ENCODE measurements around the gene FOXO1.

Gene FOXO1

DNA sequence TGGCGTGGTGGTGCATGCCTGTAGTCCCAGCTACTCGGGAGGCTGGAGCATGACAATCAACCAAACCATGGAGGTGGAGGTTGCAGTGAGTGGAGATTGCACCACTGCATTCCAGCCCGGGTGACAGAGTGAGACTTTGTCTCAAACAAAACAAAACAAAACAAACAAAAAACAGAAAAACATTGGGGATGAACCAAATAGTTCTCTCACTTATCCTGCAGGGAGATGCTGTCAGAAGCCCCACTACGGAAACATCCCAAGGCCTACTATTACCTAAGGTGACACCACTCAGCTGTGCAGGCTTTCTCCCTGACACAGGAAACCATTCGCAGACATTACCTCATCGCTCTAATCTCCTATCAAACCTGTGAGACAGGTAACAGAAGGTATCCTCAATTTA is 113.5 kb downstream of the FOXO1 start:
- in situ Hi-C loops (cut with MboI; ENCODE audit: low sequenced_read_pairs), result no loop called here

DNA sequence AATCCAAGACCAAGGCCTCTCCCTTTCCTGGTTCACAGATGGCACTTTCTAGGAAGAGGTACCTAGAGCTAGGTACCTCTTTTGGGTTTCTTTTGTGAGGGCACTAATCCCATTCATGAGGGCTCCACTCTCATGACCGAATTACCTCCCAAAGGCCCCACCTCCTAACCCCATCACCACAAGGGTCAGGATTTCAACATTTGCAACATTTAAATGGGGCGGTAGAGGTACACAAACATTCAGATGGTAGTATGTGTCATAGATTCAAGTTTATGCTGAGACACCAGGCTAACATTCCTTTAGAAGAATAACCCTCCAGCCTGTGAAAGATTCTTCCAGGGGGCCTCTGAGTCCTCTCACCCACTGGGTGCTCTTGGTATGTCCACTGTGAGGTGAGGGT is 116.3 kb downstream of the FOXO1 start:
- in situ Hi-C loops (cut with MboI; ENCODE audit: low sequenced_read_pairs), result no loop called here

DNA sequence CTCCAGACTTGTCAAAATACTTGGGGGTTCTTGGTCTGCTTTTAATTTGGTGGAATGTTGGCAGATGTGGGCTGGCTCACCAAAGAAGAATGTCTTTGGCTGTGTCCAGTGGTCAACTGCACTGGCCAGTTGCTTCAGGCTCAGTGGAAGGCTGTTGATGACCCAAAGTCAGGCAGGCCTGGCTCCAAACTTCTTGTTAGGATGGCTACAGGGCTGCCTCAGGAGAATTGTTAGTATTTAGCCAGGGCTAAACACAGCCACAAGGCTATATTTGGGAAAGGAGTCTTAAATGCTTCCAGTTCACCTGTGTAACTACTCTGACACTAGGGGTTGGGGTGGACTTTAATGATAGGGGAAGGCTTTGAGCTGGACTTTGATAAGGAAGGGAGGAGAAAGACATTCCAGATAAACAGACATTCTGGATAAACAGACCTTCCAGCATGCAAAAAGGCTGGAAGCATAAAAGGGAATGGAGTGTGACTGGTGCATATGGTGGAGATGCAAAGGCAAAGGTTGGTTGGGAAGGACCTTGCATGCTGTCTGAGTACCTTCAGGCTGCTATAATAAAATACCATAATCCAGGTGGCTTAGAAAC is 116.8 kb downstream of the FOXO1 start:
- in situ Hi-C loops (cut with MboI; ENCODE audit: low sequenced_read_pairs), result no loop called here

DNA sequence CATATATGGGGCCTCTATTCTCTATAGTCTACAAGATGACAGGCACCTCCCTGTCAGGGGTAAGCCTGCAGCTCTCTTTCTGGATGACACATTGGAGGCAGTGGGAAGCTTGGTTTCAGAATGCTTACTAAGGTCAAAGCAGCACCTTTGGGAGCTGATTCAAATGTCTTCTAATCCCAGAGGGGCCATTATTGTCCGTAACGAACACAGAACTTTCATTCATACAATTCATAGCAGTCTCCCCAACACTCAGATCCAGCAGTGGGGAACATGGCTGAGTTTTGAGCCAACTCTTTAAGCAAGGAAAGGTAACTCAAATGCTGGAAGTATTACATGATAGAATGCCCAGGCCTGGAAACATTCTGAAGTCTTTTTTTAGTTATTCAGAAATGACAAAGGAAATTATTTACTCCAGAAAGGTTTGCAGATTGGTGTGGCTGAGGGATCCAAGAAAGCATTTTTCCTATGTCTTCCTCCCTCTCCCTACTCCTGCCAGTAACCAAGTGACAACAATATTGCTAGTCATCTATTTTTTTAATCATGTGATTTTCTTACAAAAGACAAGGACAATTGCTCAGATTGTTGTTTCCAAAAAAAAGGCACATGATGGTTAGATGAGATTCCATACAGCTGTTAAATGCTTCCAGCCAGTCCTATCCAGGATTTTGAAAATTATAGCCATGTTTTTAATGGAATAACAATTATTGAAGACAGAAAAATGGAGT is 118.7 kb downstream of the FOXO1 start:
- in situ Hi-C loops (cut with MboI; ENCODE audit: low sequenced_read_pairs), result no loop called here

DNA sequence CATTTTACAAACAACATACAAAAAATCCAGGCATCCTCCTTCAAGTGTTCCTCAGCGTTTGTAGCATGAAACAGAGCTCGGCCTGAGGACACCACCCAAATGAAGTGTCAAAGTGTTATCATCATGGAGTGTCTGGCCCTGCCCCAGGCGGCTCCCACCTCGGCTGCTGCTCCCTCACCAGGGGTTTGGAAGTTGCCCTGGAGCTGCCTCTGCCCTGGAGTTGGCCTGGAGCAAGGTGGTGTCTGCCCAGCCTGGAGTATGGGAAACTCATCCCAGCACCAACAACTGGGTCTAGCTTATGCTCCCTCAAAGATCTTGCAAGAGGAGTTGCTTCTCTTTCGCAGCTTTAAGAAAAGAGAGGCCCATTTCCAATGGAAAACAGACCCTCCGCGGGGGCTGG is 120.4 kb downstream of the FOXO1 start:
- in situ Hi-C loops (cut with MboI; ENCODE audit: low sequenced_read_pairs), result no loop called here

DNA sequence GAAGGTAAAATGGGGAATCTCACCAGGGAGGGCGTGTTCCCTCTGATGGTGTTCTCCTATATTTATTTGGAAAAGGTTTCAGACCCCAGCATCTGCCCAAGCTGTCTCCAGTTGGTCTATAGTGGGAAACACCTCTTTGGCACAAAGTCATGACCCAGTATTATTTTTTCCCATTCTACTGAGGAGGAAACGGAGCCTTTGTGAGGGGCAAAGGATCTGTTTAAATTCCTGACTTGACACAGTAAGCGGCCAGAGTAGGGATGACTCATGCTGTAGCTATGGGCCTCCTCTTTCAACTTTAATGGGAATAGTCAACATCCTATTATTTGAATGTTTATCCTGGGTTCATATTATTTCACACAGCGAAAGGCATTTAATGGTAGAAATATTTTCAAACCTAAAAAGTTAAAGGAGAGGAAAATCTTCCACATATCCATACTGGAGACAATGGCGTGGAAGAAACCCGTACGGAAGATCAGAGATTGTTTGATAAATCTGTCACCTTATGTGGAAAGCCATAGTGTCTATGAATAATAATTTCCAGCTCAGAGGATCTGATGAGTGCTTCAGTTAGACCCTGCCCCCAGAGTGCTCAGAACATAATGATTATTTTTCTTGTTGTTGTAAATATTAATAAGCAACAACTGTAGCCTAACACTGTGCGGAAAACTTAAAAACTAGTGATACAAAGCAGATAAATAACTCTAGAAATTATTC is 126.0 kb downstream of the FOXO1 start:
- in situ Hi-C loops (cut with MboI; ENCODE audit: low sequenced_read_pairs), result no loop called here

DNA sequence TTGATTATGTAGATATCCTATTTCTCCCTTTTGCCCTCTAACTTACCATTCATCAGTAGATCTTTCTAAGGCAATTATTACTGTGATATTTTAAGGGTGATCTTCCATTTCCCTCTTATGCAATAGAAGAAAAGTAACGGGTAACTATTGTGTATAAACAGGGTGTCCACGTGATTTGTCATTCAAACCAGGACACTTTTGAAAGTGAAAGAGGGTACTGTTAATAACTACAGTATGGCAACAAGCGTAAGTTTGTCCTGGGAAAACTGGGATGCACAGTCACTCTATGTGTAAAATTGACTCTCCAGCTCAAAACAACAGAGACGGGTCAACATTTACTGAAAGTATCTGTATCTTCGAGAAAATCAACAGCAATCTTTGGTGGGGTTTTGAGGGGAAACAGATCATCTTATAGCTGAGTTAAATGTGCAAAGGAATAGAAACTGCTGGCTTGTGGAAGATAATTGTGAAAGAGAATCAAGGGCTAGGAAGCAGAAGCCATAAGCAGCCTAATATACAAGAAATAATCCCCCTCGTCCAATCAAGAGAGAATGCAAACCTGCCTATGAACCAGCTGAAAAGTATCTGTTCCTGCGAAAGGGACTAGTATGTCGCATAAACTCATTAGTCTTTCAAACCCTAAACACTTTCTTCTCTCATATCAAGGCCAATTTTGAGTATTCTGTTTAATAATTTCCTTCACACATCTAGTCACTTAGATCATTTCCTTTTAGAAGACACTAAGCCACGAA is 126.7 kb downstream of the FOXO1 start:
- in situ Hi-C loops (cut with MboI; ENCODE audit: low sequenced_read_pairs), result no loop called here

DNA sequence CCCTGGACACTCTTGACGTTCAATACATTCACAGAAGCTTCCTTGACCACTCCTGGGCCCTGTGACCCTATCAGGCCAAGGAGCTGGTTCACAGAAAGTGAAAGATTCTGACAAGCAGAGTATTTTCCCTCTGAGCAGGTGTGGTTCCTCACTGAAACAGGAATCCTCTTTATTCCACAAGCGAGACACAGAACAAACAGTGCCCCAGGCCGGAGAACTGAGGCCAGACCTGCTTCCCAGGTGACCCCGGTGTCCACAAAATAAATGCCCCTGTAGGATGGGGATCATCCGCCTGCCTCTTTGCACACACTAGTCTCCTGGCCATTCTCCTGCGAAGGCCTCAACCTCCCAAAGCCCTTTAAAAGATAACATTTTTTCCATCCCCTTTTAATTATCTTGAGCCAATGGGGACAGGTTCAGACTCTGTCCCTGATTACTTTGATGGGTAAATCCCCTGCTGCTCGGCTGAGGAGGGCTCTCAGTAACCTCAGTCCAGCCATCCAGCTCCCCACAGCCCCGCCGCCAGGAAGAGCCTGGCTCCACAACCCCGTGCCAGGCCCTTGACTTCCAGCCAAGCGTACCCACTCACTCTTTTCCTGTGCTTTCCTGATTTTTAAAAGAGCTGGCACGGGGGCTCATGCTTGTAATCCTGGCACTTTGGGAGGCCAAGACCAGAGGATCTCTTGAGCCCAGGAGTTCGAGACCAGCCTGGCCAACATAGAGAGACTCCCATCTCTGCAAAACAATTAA is 129.1 kb downstream of the FOXO1 start:
- in situ Hi-C loops (cut with MboI; ENCODE audit: low sequenced_read_pairs), result no loop called here

DNA sequence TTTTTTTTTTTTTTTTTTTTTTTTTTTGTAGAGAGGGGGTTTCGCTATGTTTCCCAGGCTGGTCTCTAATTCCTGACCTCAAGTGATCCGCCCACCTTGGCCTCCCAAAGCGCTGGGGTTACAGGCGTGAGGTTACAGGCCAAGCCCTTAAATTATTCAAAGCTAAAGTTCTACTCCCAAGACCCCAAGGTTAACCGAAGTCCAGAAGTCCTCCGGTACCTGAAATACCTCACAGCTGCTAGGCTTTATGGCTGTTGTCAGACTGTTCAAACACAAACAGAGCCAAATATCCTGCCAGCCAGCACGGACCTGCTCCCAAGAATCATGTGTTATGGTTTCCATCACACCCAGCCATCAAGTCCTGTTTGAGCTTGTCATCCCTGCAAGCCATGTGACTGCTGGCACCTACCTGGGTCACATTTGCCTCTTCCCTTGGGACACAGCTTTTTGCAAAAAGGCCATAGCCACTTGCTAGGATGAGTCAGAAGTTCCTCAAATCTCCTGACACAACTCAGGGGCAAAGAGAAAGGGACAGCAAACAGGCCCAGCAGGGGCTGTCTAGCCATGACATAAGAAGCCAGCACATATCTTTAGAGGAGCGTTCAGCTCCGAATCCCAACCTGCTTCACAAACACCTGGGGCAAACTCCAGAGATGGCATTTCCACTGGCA is 129.9 kb downstream of the FOXO1 start:
- in situ Hi-C loops (cut with MboI; ENCODE audit: low sequenced_read_pairs), result no loop called here

DNA sequence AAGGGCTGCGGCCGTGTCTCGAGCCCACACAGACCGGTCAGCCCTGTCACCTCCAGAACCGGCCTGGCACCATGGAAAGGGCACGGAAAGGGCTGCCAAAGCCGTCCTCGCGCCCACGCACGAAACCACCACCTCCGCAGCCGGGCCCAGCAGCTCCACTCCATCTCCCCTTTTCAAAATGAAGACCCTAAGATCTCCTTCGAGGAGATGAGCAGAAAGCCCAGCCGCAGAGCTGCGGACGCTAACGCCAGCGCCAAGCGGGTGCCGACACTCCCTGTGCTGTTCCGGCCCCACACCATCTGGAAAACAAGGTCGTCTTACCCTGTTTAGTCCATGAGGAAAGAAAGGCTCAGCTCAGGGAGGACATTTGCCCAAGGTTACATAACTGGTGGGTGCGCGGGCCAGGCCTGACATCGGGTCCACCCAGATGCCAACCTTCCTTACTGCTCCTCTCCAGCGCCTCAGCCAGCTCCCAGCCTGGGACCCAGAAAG is 131.1 kb downstream of the FOXO1 start:
- in situ Hi-C loops (cut with MboI; ENCODE audit: low sequenced_read_pairs), result no loop called here

DNA sequence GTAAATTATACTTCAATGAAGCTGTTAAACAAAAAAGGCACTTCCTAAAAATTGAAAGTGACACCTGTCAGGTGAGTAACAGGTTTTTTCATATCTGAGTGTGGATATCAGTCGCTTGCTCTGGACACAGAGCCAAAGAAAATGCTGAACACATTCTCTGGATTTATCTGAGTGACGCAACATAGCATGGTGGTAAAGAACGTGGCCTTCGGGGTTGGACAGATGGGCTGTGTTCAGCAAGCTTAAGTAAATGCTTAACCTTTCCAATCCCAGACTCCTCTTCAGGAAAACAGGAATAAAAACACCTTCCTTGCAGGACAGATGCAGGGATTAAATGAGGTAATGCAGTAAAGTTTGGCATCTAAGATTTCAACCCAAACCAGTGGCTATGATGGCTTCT is 132.0 kb downstream of the FOXO1 start:
- in situ Hi-C loops (cut with MboI; ENCODE audit: low sequenced_read_pairs), result no loop called here

DNA sequence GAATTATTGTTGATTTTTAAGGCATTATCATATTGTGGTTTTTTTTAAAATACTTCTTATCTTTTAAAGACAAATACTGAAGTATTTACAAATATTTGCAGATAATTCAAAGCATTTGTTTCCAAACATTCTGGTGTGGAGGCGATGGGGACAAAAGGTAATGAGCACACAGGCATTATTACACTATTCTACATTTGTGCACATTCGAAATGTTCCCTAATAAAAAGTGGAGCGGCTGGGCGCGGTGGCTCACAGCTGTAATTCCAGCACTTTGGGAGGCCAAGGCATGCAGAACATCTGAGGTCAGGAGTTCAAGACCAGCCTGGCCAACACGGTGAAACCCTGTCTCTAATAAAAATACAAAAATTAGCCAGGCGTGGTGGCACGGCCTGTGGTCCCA is 133.4 kb downstream of the FOXO1 start:
- in situ Hi-C loops (cut with MboI; ENCODE audit: low sequenced_read_pairs), result no loop called here

DNA sequence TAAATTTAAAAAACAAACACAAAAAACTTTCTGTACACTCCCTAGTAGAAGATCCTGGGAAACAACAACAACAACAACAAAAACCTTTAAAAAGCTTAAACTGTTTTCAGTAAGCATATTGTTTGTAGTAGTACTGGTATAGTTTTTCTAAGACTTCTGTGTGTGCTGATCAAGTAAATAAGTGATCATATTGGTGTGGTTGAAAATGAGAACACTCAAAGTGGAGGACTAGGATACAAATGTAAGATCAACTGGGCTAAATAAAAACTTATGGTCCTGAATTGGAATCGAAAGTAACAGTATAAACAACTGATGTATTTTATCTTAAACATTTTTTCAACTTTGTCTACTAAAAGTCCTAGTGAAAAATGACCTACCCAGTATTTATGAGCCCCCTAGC is 135.5 kb downstream of the FOXO1 start:
- in situ Hi-C loops (cut with MboI; ENCODE audit: low sequenced_read_pairs), result no loop called here

DNA sequence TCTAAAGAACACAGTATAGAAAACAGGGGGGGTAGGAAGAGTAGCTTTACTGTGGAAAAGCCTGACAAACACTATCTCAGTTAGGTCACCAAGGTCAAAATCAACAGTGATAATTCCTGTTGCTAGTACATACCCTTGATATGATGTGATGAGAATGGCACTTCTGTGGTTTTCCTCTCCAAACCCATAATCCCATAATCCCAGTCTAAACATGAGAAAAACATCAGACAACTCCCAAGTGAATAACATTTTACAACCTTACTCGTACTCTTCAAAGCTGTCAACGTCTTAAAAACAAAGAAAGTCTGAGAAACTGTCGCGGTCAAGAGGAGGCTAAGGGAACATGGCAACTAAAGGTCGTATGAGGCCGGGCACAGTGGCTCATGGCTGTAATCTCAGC is 137.6 kb downstream of the FOXO1 start:
- in situ Hi-C loops (cut with MboI; ENCODE audit: low sequenced_read_pairs), result no loop called here

DNA sequence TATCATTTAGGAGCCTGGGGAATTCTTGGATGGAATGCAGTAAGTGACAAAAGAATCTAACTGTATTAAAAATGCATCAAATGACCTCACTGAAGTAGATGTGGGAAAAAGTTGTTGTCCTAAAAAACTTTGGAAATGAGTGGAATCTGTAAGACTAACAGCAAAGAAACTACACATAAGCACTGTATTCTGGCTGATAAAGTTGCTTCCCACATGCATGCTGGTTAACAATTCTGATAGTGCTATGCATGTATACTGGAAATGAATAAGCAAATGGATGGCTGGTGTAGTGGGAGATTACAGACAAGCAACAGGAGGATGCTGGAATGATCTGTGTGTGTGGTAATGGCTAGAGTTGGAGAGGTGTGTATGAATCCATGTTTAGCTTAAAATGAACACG is 138.5 kb downstream of the FOXO1 start:
- in situ Hi-C loops (cut with MboI; ENCODE audit: low sequenced_read_pairs), result no loop called here

DNA sequence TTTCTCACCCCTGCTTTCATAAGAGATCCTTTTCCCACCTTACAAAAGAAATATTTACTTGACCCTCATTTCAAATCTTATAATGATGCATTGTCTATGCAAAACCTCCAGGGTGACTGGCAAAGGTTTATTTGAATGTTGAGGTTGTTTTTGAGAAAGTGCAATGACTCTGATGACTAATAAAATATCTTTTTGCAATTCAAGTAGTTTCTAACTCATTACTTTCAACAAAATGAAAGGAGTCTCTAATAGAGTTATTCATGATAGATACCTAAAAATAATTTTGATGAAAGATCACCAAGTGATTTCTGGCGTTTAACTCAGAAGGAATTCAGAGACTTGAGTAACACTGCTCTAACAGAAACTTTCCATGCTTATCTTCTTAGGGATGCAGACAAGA is 144.2 kb downstream of the FOXO1 start:
- in situ Hi-C loops (cut with MboI; ENCODE audit: low sequenced_read_pairs), result no loop called here

DNA sequence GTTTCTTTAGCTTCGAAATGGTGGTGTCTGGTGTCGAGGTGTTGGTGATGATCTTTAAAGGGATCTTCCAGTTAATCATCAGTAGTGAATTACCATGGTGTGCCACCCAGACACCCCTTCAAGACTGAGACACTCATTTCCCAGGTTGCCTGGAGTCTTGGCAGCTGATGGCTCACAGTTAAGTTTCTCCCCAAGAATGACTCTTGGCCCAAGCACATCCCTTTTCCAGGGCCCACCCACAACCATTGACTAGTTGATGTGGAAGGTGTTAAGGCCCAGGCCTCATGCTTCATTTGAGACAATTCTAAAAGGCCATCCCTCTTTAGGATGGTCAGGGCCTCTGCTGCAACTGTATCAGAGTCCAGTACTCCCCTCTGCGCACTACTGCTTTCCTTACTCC is 145.5 kb downstream of the FOXO1 start:
- in situ Hi-C loops (cut with MboI; ENCODE audit: low sequenced_read_pairs), result no loop called here

DNA sequence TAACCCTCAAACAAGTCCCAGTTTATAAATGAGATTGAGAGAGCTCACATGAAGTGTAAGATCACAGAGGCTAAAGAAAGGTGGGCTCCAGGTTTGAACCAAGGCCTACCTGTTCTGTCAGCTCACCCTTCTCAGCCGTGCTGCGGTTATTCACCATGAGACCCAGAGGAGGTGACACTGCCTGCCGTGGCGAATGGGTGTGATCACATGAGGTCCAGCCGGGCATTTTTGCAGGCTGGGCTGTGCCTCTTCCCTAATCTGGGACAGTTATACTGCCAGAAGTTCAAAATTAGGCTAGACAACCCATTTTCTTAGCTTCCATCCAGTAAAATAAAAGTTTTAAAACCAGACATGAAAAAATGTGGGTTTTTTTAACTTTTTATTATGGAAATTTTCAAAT is 146.8 kb downstream of the FOXO1 start:
- in situ Hi-C loops (cut with MboI; ENCODE audit: low sequenced_read_pairs), result no loop called here

DNA sequence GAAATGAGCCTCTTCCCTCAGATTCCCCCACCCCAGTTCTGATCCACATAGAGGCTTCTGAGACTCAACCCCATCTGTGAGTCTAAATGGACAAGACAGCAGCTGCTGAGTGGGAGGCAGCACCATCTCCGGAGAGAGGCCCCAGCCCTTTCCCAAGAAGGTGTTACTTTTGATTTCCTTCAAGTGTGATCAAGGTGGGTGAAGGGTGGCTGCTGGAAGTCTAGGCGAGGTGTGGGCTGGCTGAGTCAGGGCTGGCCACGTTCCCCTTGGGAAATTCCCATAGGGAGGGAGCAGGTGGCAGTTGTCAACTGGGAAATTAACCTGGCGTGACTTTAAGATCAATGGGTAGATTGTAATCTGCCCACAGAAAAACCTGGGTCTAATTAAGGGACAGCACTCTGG is 148.0 kb downstream of the FOXO1 start:
- in situ Hi-C loops (cut with MboI; ENCODE audit: low sequenced_read_pairs), result no loop called here
